B cell (primary cell): ENCODE results near the gene MBNL2. TPM values are rescaled to one million over a fixed set of nuclear protein-coding genes. Genes with fewer than 3 reads are reported as not detected.

ENCODE experiments used
- ATAC-seq: fragments of 200-7000 bp; cut with Tn5 transposase; one replicate; pipeline ENCODE4 v1.10.0; 2021; ENCODE audit warnings: low read depth, mild to moderate bottlenecking, moderate number of reproducible peaks, moderate library complexity
- CTCF ChIA-PET: fragments of 350-600 bp; sonication (Branson Sonifier 250); formaldehyde crosslinking; loops from one replicate; lab custom pipeline; 2021; ENCODE audit warnings: antibody characterized with exemption, inconsistent platforms; lab: Charles Lee
- POLR2A ChIA-PET: fragments of 350-600 bp; sonication (Branson Sonifier 250); formaldehyde crosslinking; loops from one replicate; lab custom pipeline; 2021; ENCODE audit warnings: antibody characterized with exemption; lab: Charles Lee
- DNase-seq: peaks from one replicate; pipeline ENCODE4 v3.0.0; 2013
- H2AFZ ChIP-seq: 2 replicates; pipeline ENCODE4 v1.6.1; 2012; ENCODE audit warnings: mild to moderate bottlenecking, low read depth, low read length; ENCODE audit not compliant: insufficient read depth, poor library complexity, severe bottlenecking
- H3K27ac ChIP-seq, 2 donors: 1 replicate in 1 of 2; 2 replicates in 1 of 2; pipeline ENCODE4 v1.5.1; 2012 to 2013; ENCODE audit warnings: low read length in 2 of 2, mild to moderate bottlenecking in 2 of 2, moderate library complexity in 1 of 2
- H3K27me3 ChIP-seq, 4 experiments: fragments of 200-600 bp in 1 of 4; sonication (generic) in 1 of 4; replicated peaks in 1 of 4; 1 replicate in 2 of 4; 2 replicates in 2 of 4; pipeline versions ENCODE4 v1.6.1 to v1.7.0; 2013 to 2016; ENCODE audit warnings: low read length in 3 of 4, mild to moderate bottlenecking in 2 of 4, mixed read lengths in 1 of 4, moderate library complexity in 1 of 4; ENCODE audit not compliant: insufficient read depth in 4 of 4, control insufficient read depth in 3 of 4; ENCODE audit errors: control extremely low read depth in 1 of 4
- H3K36me3 ChIP-seq, 2 experiments: replicated peaks in 1 of 2; 1 replicate in 1 of 2; 2 replicates in 1 of 2; pipeline versions ENCODE4 v1.6.1 to v1.7.1; 2013; ENCODE audit warnings: low read length in 1 of 2; ENCODE audit not compliant: insufficient read depth in 2 of 2, control insufficient read depth in 1 of 2; ENCODE audit errors: control extremely low read depth in 1 of 2, extremely low read depth in 1 of 2
- H3K4me1 ChIP-seq, 2 donors: fragments of 200-600 bp in 1 of 2; sonication (generic) in 1 of 2; 1 replicate in 1 of 2; 2 replicates in 1 of 2; pipeline versions ENCODE4 v1.5.1 to v1.6.1; 2013 to 2017; ENCODE audit warnings: low read length in 2 of 2; ENCODE audit not compliant: control insufficient read depth in 2 of 2, insufficient read depth in 2 of 2
- H3K4me2 ChIP-seq: replicated peaks from 2 replicates; pipeline ENCODE3; 2012; ENCODE audit warnings: mild to moderate bottlenecking, low read depth, low read length; ENCODE audit not compliant: poor library complexity, severe bottlenecking
- H3K4me3 ChIP-seq, 5 experiments: fragments of 200-600 bp in 1 of 5; sonication (generic) in 1 of 5; 1 replicate in 3 of 5; 2 replicates in 2 of 5; pipeline versions ENCODE4 v1.5.1 to v1.7.0; 2011 to 2016; ENCODE audit warnings: low read length in 4 of 5, mild to moderate bottlenecking in 4 of 5, low read depth in 2 of 5, control low read depth in 1 of 5, moderate library complexity in 1 of 5; ENCODE audit not compliant: insufficient read depth in 1 of 5; ENCODE audit errors: control extremely low read depth in 1 of 5, extremely low read depth in 1 of 5
- H3K79me2 ChIP-seq: fragments of 200-600 bp; sonication (generic); one replicate; pipeline ENCODE4 v1.6.0; 2016; ENCODE audit warnings: low read length; ENCODE audit not compliant: control insufficient read depth, insufficient read depth
- H3K9ac ChIP-seq: fragments of 200-600 bp; sonication (generic); 2 replicates; pipeline ENCODE4 v1.6.1; 2017; ENCODE audit warnings: mild to moderate bottlenecking, low read length, moderate library complexity
- H3K9me3 ChIP-seq, 3 donors: one replicate each; pipeline versions ENCODE4 v1.6.1 to v1.7.1; 2013; ENCODE audit warnings: low read length in 2 of 3; ENCODE audit not compliant: control insufficient read depth in 2 of 3, insufficient read depth in 1 of 3; ENCODE audit errors: control extremely low read depth in 1 of 3
- H4K20me1 ChIP-seq: 2 replicates; pipeline ENCODE4 v1.6.0; 2012; ENCODE audit warnings: mild to moderate bottlenecking, low read length; ENCODE audit not compliant: insufficient read depth, control insufficient read depth, poor library complexity, severe bottlenecking
- H3K27ac Mint-ChIP-seq: one replicate; pipeline ENCODE4 v1.8.0; 2021; ENCODE audit warnings: mixed read lengths
- H3K27me3 Mint-ChIP-seq: one replicate; pipeline ENCODE4 v1.8.0; 2021; ENCODE audit warnings: mixed read lengths
- H3K4me1 Mint-ChIP-seq: one replicate; pipeline ENCODE4 v1.8.0; 2021; ENCODE audit warnings: mixed read lengths
- H3K4me3 Mint-ChIP-seq: one replicate; pipeline ENCODE4 v1.8.0; 2021; ENCODE audit warnings: mixed read lengths
- H3K9me3 Mint-ChIP-seq: one replicate; pipeline ENCODE4 v1.8.0; 2022; ENCODE audit warnings: mixed read lengths; ENCODE audit not compliant: insufficient read depth
- EZH2 ChIP-seq: IDR thresholded peaks from 2 replicates; pipeline ENCODE4 v1.6.1; 2012; ENCODE audit warnings: borderline replicate concordance, low read depth, mild to moderate bottlenecking, moderate library complexity, low read length; ENCODE audit not compliant: insufficient read depth, poor library complexity, severe bottlenecking
- WGBS: methylation state at CpG from one replicate; pipeline ENCODE4 v1.1.5; 2013; ENCODE audit warnings: missing lambda C conversion rate; ENCODE audit not compliant: insufficient coverage; 5-methylcytosine and 5-hydroxymethylcytosine counted together
- intact Hi-C: fragments of 100-400 bp; cut with micrococcal nuclease; formaldehyde crosslinking; loops from one replicate; pipeline ENCODE4 v1.10.0; 2022
- polyA plus RNA-seq: library from polyadenylated mRNA; depleted of rRNA; stranded (reverse); fragments of >200 nt; gene quantifications from 2 replicates; pipeline ENCODE4 v1.2.3, GENCODE V29; 2012
- total RNA-seq, 2 donors: library from RNA; stranded (reverse); fragments of 120-200 nt in 1 of 2; gene quantifications; 1 replicate in 1 of 2; 2 replicates in 1 of 2; pipeline versions ENCODE4 v1.2.3 to v1.2.4, GENCODE V29; 2013 to 2022
- TF ChIP-seq, protein P1 (sequence below): fragments of 200-600 bp; IDR thresholded peaks from one replicate; pipeline ENCODE4 v1.8.0; 2022; ENCODE audit warnings: antibody characterized with exemption, mild to moderate bottlenecking

Gene MBNL2
- total and polyA plus RNA-seq, 2 donors (not counting 1 experiment from before 2014, with no cell fraction given): 6.9 to 50.1 TPM

- no peak overlapping the region for H3K4me3 ChIP-seq
- H3K9ac ChIP-seq: no peak overlapping the region
- H3K27ac Mint-ChIP-seq: no peak overlapping the region
- no peak for TF ChIP-seq EZH2
- TF ChIP-seq, protein P1, sequence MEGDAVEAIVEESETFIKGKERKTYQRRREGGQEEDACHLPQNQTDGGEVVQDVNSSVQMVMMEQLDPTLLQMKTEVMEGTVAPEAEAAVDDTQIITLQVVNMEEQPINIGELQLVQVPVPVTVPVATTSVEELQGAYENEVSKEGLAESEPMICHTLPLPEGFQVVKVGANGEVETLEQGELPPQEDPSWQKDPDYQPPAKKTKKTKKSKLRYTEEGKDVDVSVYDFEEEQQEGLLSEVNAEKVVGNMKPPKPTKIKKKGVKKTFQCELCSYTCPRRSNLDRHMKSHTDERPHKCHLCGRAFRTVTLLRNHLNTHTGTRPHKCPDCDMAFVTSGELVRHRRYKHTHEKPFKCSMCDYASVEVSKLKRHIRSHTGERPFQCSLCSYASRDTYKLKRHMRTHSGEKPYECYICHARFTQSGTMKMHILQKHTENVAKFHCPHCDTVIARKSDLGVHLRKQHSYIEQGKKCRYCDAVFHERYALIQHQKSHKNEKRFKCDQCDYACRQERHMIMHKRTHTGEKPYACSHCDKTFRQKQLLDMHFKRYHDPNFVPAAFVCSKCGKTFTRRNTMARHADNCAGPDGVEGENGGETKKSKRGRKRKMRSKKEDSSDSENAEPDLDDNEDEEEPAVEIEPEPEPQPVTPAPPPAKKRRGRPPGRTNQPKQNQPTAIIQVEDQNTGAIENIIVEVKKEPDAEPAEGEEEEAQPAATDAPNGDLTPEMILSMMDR: no peak
- no peak overlapping the region for H3K4me3 Mint-ChIP-seq
- WGBS: 100% methylated on average over 2 of the region's 5 CpGs
- no peaks in the 10 kb centered on the region for H3K9me3 Mint-ChIP-seq
- H4K20me1 ChIP-seq: no peaks in the 10 kb centered on the region
- H3K36me3 ChIP-seq: peaks cover 11 to 58% of the 10 kb centered on the region in 2 experiments
- CTCF ChIA-PET: interaction anchor here (0.8 to 10.3 kb wide), 2 partner anchors 10 to 244 kb away, joined by 3 to 307 read pairs; no protein-coding TSS in a partner anchor
- POLR2A ChIA-PET: no interaction called here
- intact Hi-C loops: no loop called here
- H3K27ac ChIP-seq: no peak overlapping the region
- no peak for ATAC-seq
- no peaks in the 10 kb centered on the region for H3K27me3 Mint-ChIP-seq
- no peak overlapping the region for H2AFZ ChIP-seq
- H3K9me3 ChIP-seq: no peaks in the 10 kb centered on the region
- H3K4me2 ChIP-seq: no peak overlapping the region
- no peaks in the 10 kb centered on the region for H3K79me2 ChIP-seq
- no peaks in the 10 kb centered on the region for H3K4me1 Mint-ChIP-seq
- no peak for DNase-seq
- H3K27me3 ChIP-seq: no peaks in the 10 kb centered on the region
- no peaks in the 10 kb centered on the region for H3K4me1 ChIP-seq
Observed at GRCh38 chr13:97354808-97355207, 132.7 kb downstream of the MBNL2 start.

DNA sequence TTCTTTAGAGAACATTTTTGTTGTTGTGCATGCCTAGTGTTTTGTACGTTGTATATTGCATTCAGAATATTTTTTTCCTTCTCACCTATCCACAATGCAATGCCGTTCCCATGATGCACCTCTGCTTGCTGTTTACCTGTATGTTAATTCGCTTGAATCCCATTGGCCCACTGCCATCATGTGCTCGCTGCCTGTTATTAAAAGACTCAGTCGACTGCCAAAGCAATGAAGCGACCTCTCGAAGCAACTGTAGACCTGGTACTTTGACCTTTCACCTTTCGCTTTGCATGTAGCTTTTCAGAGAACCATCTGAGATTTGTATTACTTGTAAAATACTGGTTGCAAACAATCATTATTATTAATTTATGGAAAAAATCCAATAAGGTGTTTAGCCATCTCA lies 134.5 kb downstream of the MBNL2 start:
- Mint-ChIP-seq H3K27ac (no peak overlapping the region), H3K27me3 (no peaks in the 10 kb centered on the region), H3K4me1 (no peaks in the 10 kb centered on the region), H3K9me3 (no peaks in the 10 kb centered on the region), H3K4me3 (no peak overlapping the region)
- Histone ChIP-seq H3K9ac (no peak overlapping the region), H4K20me1 (no peaks in the 10 kb centered on the region), H3K4me3 (no peak overlapping the region), H3K4me2 (no peak overlapping the region), H3K36me3 (peaks cover 11 to 57% of the 10 kb centered on the region in 2 experiments), H2AFZ (no peak overlapping the region), H3K9me3 (no peaks in the 10 kb centered on the region), H3K79me2 (no peaks in the 10 kb centered on the region), H3K27ac (no peak overlapping the region), H3K27me3 (no peaks in the 10 kb centered on the region), H3K4me1 (no peaks in the 10 kb centered on the region)
- ChIA-PET POLR2A (no interaction called here), CTCF (interaction anchor here (10.3 kb wide), 1 partner anchor 246 kb away, joined by 307 read pairs; no protein-coding TSS in a partner anchor)
- no peak for ATAC-seq
- WGBS: 91% methylated on average over 5 of the region's 8 CpGs
- TF ChIP-seq EZH2: no peak
- TF ChIP-seq, protein P1: no peak
- no peak for DNase-seq
- intact Hi-C loops: no loop called here
